HG03558 (cell line): ENCODE results near the gene PRKCA.

Source experiments
- ATAC-seq: cut with Tn5 transposase; IDR thresholded peaks from one replicate; pipeline ENCODE4 v1.9.1; 2021; ENCODE audit warnings: moderate number of reproducible peaks; ENCODE audit not compliant: unreplicated experiment; ENCODE audit errors: extremely low read depth

PRKCA gene

GRCh38 chr17:66799849-66800537 is 497.6 kb downstream of the PRKCA start:
- no peak for ATAC-seq

GRCh38 chr17:66803474-66803951 is 501.1 kb downstream of the PRKCA start:
- ATAC-seq: no peak

- ATAC-seq: no peak
These were observed 503.2 kb downstream of the PRKCA start for GRCh38 chr17:66805567-66805966.

- ATAC-seq: no peak
These were observed 504.8 kb downstream of the PRKCA start for GRCh38 chr17:66807182-66807581.

DNA sequence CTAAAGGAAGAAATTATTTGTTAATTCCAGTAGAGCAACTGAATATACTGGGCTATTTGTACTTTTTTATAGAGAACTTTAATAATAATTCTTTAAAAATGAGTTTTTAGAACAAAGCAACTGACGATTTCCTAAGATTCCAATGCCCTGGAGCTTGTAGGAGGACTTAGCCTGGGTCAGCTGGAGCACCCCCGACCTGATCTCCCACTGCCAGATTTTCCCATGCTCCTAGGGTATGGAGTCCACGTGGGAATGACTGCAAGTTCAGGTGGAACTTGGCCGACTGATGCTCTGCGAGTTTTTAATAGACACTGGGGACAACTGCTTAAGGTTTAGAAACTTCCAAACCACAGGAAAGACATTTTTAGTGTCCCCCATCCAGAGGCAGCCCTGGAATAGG is 507.0 kb downstream of the PRKCA start:
- no peak for ATAC-seq

DNA sequence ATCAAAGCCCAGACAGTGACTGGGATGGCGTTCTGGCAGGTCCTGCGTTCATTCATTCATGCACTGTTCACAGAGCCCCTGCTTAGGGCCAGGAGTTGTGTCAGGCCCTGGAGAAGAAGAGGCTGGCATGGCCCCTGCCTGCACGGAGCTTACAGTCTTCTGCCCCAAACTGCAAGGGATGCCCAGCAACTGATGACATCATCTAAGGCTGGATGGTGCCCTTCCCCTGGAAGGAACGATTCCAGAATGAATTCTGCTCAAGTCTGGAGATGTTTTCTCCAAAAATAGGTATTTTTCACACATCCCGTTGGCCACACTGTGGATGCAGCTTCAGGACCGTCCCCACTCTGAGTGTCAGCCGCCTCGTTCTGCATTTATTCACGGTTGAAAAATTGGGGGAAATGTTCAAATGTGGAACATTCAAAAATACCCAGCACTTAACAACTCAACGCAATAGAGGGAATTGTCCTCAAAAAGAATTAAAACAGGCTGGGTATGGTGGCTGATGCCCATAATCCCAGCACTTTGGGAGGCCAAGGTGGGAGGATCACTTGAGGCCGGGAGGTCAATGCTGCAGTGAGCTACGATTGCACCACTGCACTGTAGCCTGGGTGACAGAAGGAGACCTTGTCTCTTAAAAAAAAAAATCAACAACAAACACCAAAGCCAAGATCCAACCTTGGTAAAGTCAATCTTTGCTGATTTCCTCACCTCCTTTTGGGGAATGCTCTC is 508.7 kb downstream of the PRKCA start:
- no peak for ATAC-seq

DNA sequence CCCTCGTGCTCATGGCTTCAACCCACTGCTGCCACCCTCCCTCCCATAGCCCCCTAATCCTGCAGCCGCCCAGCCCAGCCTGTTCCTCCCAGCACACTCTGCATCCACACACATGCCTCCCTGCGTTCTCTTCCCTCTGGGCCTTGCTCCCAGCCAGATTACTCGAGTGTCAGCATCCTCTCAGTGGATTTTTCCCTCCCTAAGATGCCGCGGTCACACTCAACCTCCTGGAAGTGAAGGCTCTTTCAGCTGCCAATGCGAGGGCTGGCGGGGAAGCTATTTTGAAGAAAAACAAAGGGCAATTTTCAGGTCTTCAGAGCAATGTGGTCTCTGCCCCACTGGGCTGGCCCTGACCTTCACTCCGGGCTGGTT is 509.3 kb downstream of the PRKCA start:
- ATAC-seq: no peak

DNA sequence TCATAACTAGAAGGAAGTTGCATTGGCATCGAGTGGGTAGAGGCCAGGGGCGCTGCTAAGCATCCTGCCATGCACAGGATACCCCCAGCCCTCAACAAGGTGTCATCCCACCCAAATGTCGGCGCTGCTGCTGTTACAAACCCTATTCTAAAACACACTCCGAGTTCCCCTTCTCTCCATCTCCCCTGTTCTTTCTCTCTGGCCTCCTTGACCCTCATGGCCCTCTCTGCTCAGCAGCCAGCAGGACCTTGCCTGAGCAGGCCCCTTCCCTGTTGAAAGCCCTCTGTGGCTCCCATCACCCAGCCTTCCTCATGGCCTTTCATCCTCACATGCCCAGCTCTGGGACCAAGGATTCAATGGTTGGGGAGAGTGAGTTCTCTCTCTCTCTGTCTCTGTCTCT is 510.2 kb downstream of the PRKCA start:
- no peak for ATAC-seq

- no peak for ATAC-seq
These were observed 510.9 kb downstream of the PRKCA start for GRCh38 chr17:66813296-66813695.

GRCh38 chr17:66814026-66814425 is 511.6 kb downstream of the PRKCA start:
- no peak for ATAC-seq

DNA sequence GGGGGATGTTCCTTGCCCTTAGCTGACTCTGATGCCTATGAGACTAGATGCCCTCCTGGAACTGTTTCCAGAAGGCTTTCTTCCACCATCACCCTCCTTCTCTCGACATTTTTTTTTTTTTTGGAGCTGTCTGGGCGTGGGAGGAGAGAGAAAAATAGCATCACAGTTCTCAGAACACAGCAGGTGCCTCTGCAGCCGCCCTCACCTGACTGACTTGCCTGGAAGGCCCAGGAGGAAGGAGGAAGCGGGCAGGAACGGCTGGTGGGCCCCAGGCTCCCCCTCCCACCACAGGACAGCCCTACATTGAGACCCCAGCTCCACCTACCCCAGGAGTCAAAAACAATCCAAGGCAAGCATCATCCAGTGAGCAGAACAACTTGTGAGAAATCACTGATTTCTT is 512.2 kb downstream of the PRKCA start:
- no peak for ATAC-seq

- ATAC-seq: no peak
These were observed 515.3 kb downstream of the PRKCA start for GRCh38 chr17:66817750-66818149.

- no peak for ATAC-seq
These were observed 517.1 kb downstream of the PRKCA start for GRCh38 chr17:66819466-66819865.

DNA sequence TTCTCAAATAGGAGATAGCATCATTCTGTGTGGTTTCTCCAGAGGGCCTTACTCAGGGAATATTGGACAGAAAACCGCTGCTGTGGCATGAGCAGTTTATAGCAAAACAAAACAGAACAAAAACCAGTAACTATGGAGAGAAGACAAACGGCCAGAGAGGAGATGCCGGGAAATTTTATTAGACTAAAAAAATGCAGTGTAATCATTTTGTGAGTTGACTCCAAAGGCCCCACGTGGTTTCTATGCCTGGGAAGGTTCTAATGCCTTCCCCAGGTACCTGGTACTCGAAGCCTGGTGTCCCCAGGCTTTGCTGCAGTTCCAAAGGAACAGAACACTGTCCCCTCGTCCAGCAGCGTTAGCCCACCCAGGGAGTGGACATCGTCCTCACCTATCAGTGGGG is 519.6 kb downstream of the PRKCA start:
- no peak for ATAC-seq

GRCh38 chr17:66826856-66827255 is 524.4 kb downstream of the PRKCA start:
- no peak for ATAC-seq

GRCh38 chr17:66829386-66829864 is 527.0 kb downstream of the PRKCA start:
- no peak for ATAC-seq

- ATAC-seq: no peak
These were observed 527.5 kb downstream of the PRKCA start for GRCh38 chr17:66829883-66830282.

DNA sequence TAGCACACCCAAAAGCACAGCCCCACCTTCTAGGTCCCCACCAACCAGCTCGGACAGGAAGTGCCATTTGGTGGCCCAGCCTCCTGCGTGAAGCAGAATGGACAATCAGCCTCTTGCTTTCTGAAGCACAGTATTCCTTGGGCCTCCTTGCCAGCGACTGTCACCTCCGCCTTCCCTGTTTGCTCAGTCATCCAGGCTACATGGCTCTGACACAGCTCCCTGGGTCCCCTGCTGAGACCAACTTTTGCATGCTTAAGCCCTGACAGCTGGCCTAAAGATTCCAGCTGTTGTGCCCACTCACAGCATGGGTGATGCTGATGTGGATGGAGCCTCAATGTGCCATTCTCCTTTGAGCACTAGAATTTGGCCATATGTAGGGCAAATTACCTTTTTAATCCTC is 528.0 kb downstream of the PRKCA start:
- ATAC-seq: no peak

GRCh38 chr17:66831383-66832210 is 529.2 kb downstream of the PRKCA start:
- ATAC-seq: no peak

GRCh38 chr17:66833201-66833600 is 530.8 kb downstream of the PRKCA start:
- no peak for ATAC-seq

DNA sequence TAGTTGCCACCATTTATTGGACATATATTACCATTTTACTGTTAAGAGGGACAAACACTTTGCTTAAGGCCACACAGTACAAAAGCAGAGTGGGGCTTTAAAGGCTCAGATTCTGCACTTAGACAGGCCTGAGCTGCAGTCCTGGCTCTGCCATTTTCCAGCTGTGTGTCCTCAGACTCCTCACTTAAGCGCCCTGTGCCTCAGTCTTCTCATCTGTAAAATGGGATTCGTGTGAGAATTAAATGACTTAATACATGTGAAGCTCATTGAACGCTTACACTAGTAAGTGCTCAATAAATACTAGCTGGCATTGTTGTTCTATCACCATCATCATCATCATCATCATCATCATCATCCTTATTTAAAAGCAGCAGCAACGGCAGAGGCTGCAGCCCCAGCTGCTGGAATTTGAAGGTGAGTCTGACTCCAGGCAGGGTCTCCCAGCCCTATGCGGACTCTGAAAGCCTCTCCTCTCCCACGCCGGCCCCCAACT is 532.1 kb downstream of the PRKCA start:
- no peak for ATAC-seq
